T-cell (primary cell): Measurements from ENCODE around the gene RHOU. TPM values are rescaled to one million over a fixed set of nuclear protein-coding genes. Genes with fewer than 3 reads are reported as not detected.
A peak's percentile ranks its signal among the peaks of the same experiment; 100 is the strongest.

Experiments
- ATAC-seq, 4 experiments: fragments of 200-7000 bp in 3 of 4; fragments of 150-1000 bp in 1 of 4; cut with Tn5 transposase; replicated peaks in 1 of 4; 1 replicate in 3 of 4; 2 replicates in 1 of 4; pipeline ENCODE4 v1.10.0; 2021; ENCODE audit warnings: moderate library complexity in 3 of 4, mild to moderate bottlenecking in 2 of 4, moderate number of reproducible peaks in 1 of 4
- CTCF ChIA-PET, 2 donors: fragments of 300-600 bp; sonication (Branson Sonifier 250); formaldehyde crosslinking; loops; one replicate each; lab custom pipeline; 2022; ENCODE audit warnings: antibody characterized with exemption in 2 of 2; lab: Charles Lee
- POLR2A ChIA-PET, 2 donors: fragments of 300-600 bp; sonication (Branson Sonifier 250); formaldehyde crosslinking; loops; one replicate each; lab custom pipeline; 2022; ENCODE audit warnings: antibody characterized with exemption in 2 of 2; lab: Charles Lee
- DNase-seq, 35 experiments: peaks; one replicate each; pipeline versions ENCODE4 v3.0.0 to v3.0.0-alpha.2; 2013 to 2023
- H3K27ac ChIP-seq: one replicate; pipeline ENCODE4 v1.5.1; 2013; ENCODE audit warnings: low read length
- H3K27me3 ChIP-seq, 2 experiments: replicated peaks in 1 of 2; 1 replicate in 1 of 2; 2 replicates in 1 of 2; pipeline versions ENCODE4 v1.6.1 to v1.7.0; 2013; ENCODE audit warnings: low read length in 1 of 2, mixed read lengths in 1 of 2; ENCODE audit not compliant: control insufficient read depth in 2 of 2, insufficient read depth in 2 of 2; ENCODE audit errors: extremely low read depth in 1 of 2
- H3K36me3 ChIP-seq, 2 donors: 1 replicate in 1 of 2; 2 replicates in 1 of 2; pipeline versions ENCODE4 v1.6.1 to v1.7.0; 2013; ENCODE audit warnings: low read length in 1 of 2; ENCODE audit not compliant: control insufficient read depth in 2 of 2, insufficient read depth in 1 of 2; ENCODE audit errors: extremely low read depth in 1 of 2
- H3K4me1 ChIP-seq, 2 experiments: 1 replicate in 1 of 2; 2 replicates in 1 of 2; pipeline versions ENCODE4 v1.6.1 to v1.7.0; 2013; ENCODE audit warnings: low read length in 2 of 2, mixed read lengths in 1 of 2; ENCODE audit not compliant: insufficient read depth in 2 of 2, control insufficient read depth in 1 of 2; ENCODE audit errors: extremely low read depth in 1 of 2
- H3K4me3 ChIP-seq, 2 donors: 1 replicate in 1 of 2; 2 replicates in 1 of 2; pipeline versions ENCODE4 v1.5.1 to v1.7.0; 2013; ENCODE audit warnings: mild to moderate bottlenecking in 2 of 2, low read length in 1 of 2, moderate library complexity in 1 of 2; ENCODE audit not compliant: control insufficient read depth in 1 of 2; ENCODE audit errors: extremely low read depth in 1 of 2
- H3K9me3 ChIP-seq: 2 replicates; pipeline ENCODE4 v1.7.0; 2013
- H3K27ac Mint-ChIP-seq, 2 donors: one replicate each; pipeline ENCODE4 v1.8.0; 2020 to 2021; ENCODE audit warnings: mild to moderate bottlenecking in 2 of 2, mixed read lengths in 2 of 2
- H3K27me3 Mint-ChIP-seq, 2 donors: one replicate each; pipeline ENCODE4 v1.8.0; 2021 to 2022; ENCODE audit warnings: mixed read lengths in 2 of 2
- H3K36me3 Mint-ChIP-seq: one replicate; pipeline ENCODE4 v1.8.0; 2021; ENCODE audit warnings: mixed read lengths
- H3K4me1 Mint-ChIP-seq, 3 donors: one replicate each; pipeline ENCODE4 v1.8.0; 2020 to 2022; ENCODE audit warnings: mixed read lengths in 3 of 3, mild to moderate bottlenecking in 1 of 3
- H3K4me3 Mint-ChIP-seq, 3 donors: one replicate each; pipeline ENCODE4 v1.8.0; 2020 to 2022; ENCODE audit warnings: mild to moderate bottlenecking in 3 of 3, mixed read lengths in 3 of 3, moderate library complexity in 3 of 3
- H3K9me3 Mint-ChIP-seq, 3 donors: one replicate each; pipeline ENCODE4 v1.8.0; 2020 to 2022; ENCODE audit warnings: mixed read lengths in 3 of 3
- WGBS: methylation state at CpG from one replicate; pipeline ENCODE4 v1.1.5; 2013; ENCODE audit warnings: missing lambda C conversion rate; ENCODE audit not compliant: insufficient coverage; 5-methylcytosine and 5-hydroxymethylcytosine counted together
- total RNA-seq, 35 experiments: library from RNA in 6 of 35; stranded (reverse) in 6 of 35; fragments of 120-200 nt in 1 of 35; gene quantifications; one replicate each; pipeline versions ENCODE4 v1.2.1 to v1.2.4 and lab custom pipeline; 2013 to 2026

The RHOU gene
- total RNA-seq, 5 donors from 2014 or later (not counting 1 experiment from before 2014, with no cell fraction given): 1.5 to 2.3 (median 1.8) TPM

GRCh38 chr1:228733576-228733975 lies 1.7 kb upstream of the RHOU start:
- no CpG with 5 or more reads among the region's 4 CpGs for WGBS
- H3K27me3 Mint-ChIP-seq: peaks cover 15 to 19% of the 10 kb centered on the region in 2 donors
- H3K36me3 Mint-ChIP-seq: no peaks in the 10 kb centered on the region
- POLR2A ChIA-PET: no interaction called here
- no peaks in the 10 kb centered on the region for H3K9me3 Mint-ChIP-seq
- H3K27ac ChIP-seq: no peak overlapping the region
- peaks cover 0 to 4% of the 10 kb centered on the region in 2 donors for H3K36me3 ChIP-seq
- H3K4me1 Mint-ChIP-seq: peaks cover 22 to 25% (median 23%) of the 10 kb centered on the region in 3 donors
- peaks cover 0 to 26% of the 10 kb centered on the region in 2 experiments for H3K4me1 ChIP-seq
- no peak overlapping the region for H3K4me3 ChIP-seq
- CTCF ChIA-PET: interaction anchor here (0.6 to 4.2 kb wide), 4 partner anchors 119 to 521 kb away, joined by 5 to 28 read pairs (median 14); no protein-coding TSS in a partner anchor
- DNase-seq: no peak
- peaks cover 0 to 3% of the 10 kb centered on the region in 2 experiments for H3K27me3 ChIP-seq
- H3K4me3 Mint-ChIP-seq: no peak overlapping the region
- H3K27ac Mint-ChIP-seq: no peak overlapping the region
- H3K9me3 ChIP-seq: no peaks in the 10 kb centered on the region
- no peak for ATAC-seq

- Histone ChIP-seq H3K9me3 (no peaks in the 10 kb centered on the region), H3K36me3 (peaks cover 0 to 7% of the 10 kb centered on the region in 2 donors), H3K27me3 (no peaks in the 10 kb centered on the region), H3K27ac (peak overlapping the region; percentile 36), H3K4me3 (peak overlapping the region; percentile 50 to 73), H3K4me1 (peaks cover 0 to 39% of the 10 kb centered on the region in 2 experiments)
- H3K27ac Mint-ChIP-seq: peak overlapping the region; percentile 69 to 81
- POLR2A ChIA-PET: interaction anchor here in 1 of 2 donors (0.6 to 1.2 kb wide), 2 partner anchors 465 to 519 kb away, joined by 5 to 9 read pairs; no protein-coding TSS in a partner anchor
- peaks cover 7 to 11% of the 10 kb centered on the region in 2 donors for H3K27me3 Mint-ChIP-seq
- peaks cover 26 to 27% (median 26%) of the 10 kb centered on the region in 3 donors for H3K4me1 Mint-ChIP-seq
- 2% methylated on average over 42 of the region's 60 CpGs for WGBS
- H3K9me3 Mint-ChIP-seq: no peaks in the 10 kb centered on the region
- ATAC-seq (peak; percentile 21 to 44 (median 30)), DNase-seq (peak in 28 of 35 experiments; percentile 4 to 63 (median 22))
- H3K4me3 Mint-ChIP-seq: peak overlapping the region; percentile 85 to 90 (median 86)
- peaks cover 8% of the 10 kb centered on the region for H3K36me3 Mint-ChIP-seq
- CTCF ChIA-PET: interaction anchor here (0.8 to 4.2 kb wide), 7 partner anchors 9 to 746 kb away, joined by 3 to 28 read pairs (median 4); no protein-coding TSS in a partner anchor
Measured at GRCh38 chr1:228735871-228736586, 750 bp downstream of the RHOU start.

DNA sequence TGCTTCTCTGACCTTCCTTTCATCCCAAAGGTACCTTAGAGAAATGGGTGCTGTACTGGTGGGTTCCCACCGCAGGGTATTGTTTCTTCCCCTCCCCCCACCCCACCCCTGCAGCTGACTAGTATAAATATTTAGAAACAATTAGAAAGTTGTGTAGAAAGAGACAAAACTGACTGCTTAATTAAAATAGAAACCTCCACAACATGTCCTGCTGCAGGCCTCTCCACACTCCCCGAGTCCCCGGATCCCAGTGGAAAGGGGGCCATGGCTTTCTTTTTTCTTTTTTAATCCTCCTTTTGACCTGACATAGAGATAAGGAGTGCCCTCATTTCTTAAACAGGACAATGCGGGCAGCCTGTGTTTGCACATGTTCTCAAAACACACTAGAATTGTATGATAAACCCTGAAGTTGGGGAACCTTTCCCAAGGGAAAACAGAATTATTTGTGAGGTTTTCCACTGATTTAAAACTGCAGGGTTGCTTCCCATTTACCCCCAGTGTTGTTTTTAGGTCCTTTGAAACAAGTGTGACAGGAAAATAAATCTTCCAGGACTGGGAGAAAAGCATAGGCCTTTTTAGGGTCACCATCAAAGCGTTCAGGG lies 1.7 kb downstream of the RHOU start:
- Mint-ChIP-seq H3K36me3 (peaks cover 8% of the 10 kb centered on the region), H3K9me3 (no peaks in the 10 kb centered on the region), H3K27me3 (peaks cover 2 to 6% of the 10 kb centered on the region in 2 donors), H3K4me3 (peak overlapping the region; percentile 85 to 90 (median 86)), H3K4me1 (peaks cover 26 to 27% (median 26%) of the 10 kb centered on the region in 3 donors), H3K27ac (peak overlapping the region; percentile 63 to 81)
- H3K27ac ChIP-seq: no peak overlapping the region
- ChIA-PET CTCF (interaction anchor here in 1 of 2 donors (0.5 to 4.2 kb wide), 4 partner anchors 16 to 765 kb away, joined by 4 to 28 read pairs (median 12); no protein-coding TSS in a partner anchor), POLR2A (no interaction called here)
- ATAC-seq (no peak), DNase-seq (no peak)
- no peaks in the 10 kb centered on the region for H3K27me3 ChIP-seq
- peaks cover 0 to 39% of the 10 kb centered on the region in 2 experiments for H3K4me1 ChIP-seq
- WGBS: 87% methylated on average over 3 of the region's 5 CpGs
- H3K36me3 ChIP-seq: peaks cover 0 to 7% of the 10 kb centered on the region in 2 donors
- no peaks in the 10 kb centered on the region for H3K9me3 ChIP-seq
- peak overlapping the region in 1 of 2 donors; percentile 50 for H3K4me3 ChIP-seq

DNA sequence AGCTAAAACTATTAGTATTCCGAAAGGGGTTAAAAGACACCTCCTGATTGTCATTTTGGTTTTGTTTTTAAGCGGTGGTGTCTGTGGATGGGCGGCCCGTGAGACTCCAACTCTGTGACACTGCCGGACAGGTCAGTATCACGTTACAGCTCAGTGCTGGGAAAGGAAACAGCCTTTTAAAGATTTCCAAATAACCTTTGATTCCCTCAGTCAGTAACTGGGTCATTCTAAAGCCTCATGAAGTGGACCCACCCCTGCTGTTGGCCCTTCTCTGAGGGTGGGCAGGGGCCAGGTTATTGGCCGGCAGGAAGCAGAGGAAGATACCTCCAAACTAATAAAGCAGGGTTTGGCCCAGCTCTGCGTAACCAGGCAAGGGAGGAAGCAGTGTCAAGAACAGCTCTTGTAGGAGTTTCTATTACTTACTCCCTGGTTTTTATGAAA lies 2.3 kb downstream of the RHOU start:
- Histone ChIP-seq H3K27ac (peak overlapping the region; percentile 44), H3K36me3 (peaks cover 0 to 7% of the 10 kb centered on the region in 2 donors), H3K27me3 (no peaks in the 10 kb centered on the region), H3K4me3 (no peak overlapping the region), H3K9me3 (no peaks in the 10 kb centered on the region), H3K4me1 (peaks cover 0 to 39% of the 10 kb centered on the region in 2 experiments)
- peaks cover 26 to 27% (median 26%) of the 10 kb centered on the region in 3 donors for H3K4me1 Mint-ChIP-seq
- H3K9me3 Mint-ChIP-seq: no peaks in the 10 kb centered on the region
- peak overlapping the region; percentile 43 to 75 for H3K27ac Mint-ChIP-seq
- ATAC-seq (no peak), DNase-seq (no peak)
- H3K27me3 Mint-ChIP-seq: no peaks in the 10 kb centered on the region
- WGBS: no CpG with 5 or more reads among the region's 8 CpGs
- CTCF ChIA-PET: interaction anchor here in 1 of 2 donors (0.5 to 4.2 kb wide), 3 partner anchors 22 to 490 kb away, joined by 3 to 28 read pairs (median 3); no protein-coding TSS in a partner anchor
- POLR2A ChIA-PET: no interaction called here
- peak overlapping the region; percentile 28 to 85 (median 49) for H3K4me3 Mint-ChIP-seq
- peaks cover 11% of the 10 kb centered on the region for H3K36me3 Mint-ChIP-seq

GRCh38 chr1:228739826-228740225 lies 4.5 kb downstream of the RHOU start:
- Mint-ChIP-seq H3K4me1 (peaks cover 21 to 22% (median 21%) of the 10 kb centered on the region in 3 donors), H3K9me3 (no peaks in the 10 kb centered on the region), H3K4me3 (no peak overlapping the region), H3K27ac (peak overlapping the region; percentile 28 to 68), H3K27me3 (no peaks in the 10 kb centered on the region), H3K36me3 (peaks cover 20% of the 10 kb centered on the region)
- Histone ChIP-seq H3K4me1 (peaks cover 0 to 37% of the 10 kb centered on the region in 2 experiments), H3K4me3 (no peak overlapping the region), H3K9me3 (no peaks in the 10 kb centered on the region), H3K27me3 (no peaks in the 10 kb centered on the region), H3K27ac (no peak overlapping the region), H3K36me3 (peaks cover 7 to 22% of the 10 kb centered on the region in 2 donors)
- ATAC-seq (no peak), DNase-seq (no peak)
- ChIA-PET CTCF (interaction anchor here in 1 of 2 donors (0.8 kb wide), 1 partner anchor 515 kb away, joined by 3 read pairs; no protein-coding TSS in a partner anchor), POLR2A (no interaction called here)
- 90% methylated on average over 3 of the region's 4 CpGs for WGBS
